Measurements from ENCODE around the gene TRMT2A.

GRCh38 chr22:20080776-20081654, 36.0 kb downstream of the TRMT2A start:
- TF ChIP-seq PHF8 (conservative IDR thresholded peaks at IDR 0.05; ENCODE audit: low read depth, low read length) (0 out of 2 replicates have a peak, but pooled peaks have one; percentile 7), FOSL1 (IDR thresholded peaks at IDR 0.05; ENCODE audit: insufficient read depth, low read depth, low read length) (no peak), POLR2AphosphoS5 (IDR thresholded peaks at IDR 0.05; ENCODE audit: low read depth, low read length) (peak; percentile 26; the same call in 1 of the 2 replicates), CTCF (IDR thresholded peaks at IDR 0.05; ENCODE audit: control extremely low read depth in 1 of 3, insufficient read depth in 1 of 3, low read depth in 1 of 3, low read length in 3 of 3) (no peak), YY1 (IDR thresholded peaks at IDR 0.05; ENCODE audit: low read depth, low read length) (no peak), POLR2A (IDR thresholded peaks at IDR 0.05; ENCODE audit: control extremely low read depth in 1 of 2, low read depth in 2 of 2, low read length in 2 of 2) (peak; percentile 27 to 79), HDAC6 (IDR thresholded peaks at IDR 0.05; ENCODE audit: low read depth, low read length) (no peak), EP300 (IDR thresholded peaks at IDR 0.05; ENCODE audit: borderline replicate concordance in 1 of 2, low read depth in 2 of 2, low read length in 2 of 2) (no peak), CEBPB (IDR thresholded peaks at IDR 0.05; ENCODE audit: low read depth, low read length) (no peak), CHD1 (IDR thresholded peaks at IDR 0.05; ENCODE audit: low read depth, low read length) (no peak)
